Ectodermal cell (in vitro differentiated cells): Measurements from ENCODE around the gene LYZL6.

Source experiments
- H3K27ac ChIP-seq: 2 replicates; pipeline ENCODE4 v1.7.0; 2013; ENCODE audit warnings: mild to moderate bottlenecking, low read depth, low read length; ENCODE audit not compliant: insufficient read depth, poor library complexity, severe bottlenecking
- H3K27me3 ChIP-seq: 2 replicates; pipeline ENCODE4 v1.7.0; 2013; ENCODE audit warnings: mild to moderate bottlenecking, low read length; ENCODE audit not compliant: insufficient read depth, control insufficient read depth, poor library complexity, severe bottlenecking
- H3K36me3 ChIP-seq: one replicate; pipeline ENCODE4 v1.7.0; 2013; ENCODE audit warnings: low read length; ENCODE audit not compliant: control insufficient read depth, insufficient read depth
- H3K4me1 ChIP-seq: one replicate; pipeline ENCODE4 v1.7.0; 2013; ENCODE audit warnings: low read length; ENCODE audit not compliant: control insufficient read depth, insufficient read depth
- H3K4me3 ChIP-seq: 2 replicates; pipeline ENCODE4 v1.7.0; 2013; ENCODE audit warnings: low read depth, low read length, control low read depth; ENCODE audit not compliant: insufficient read depth
- H3K9me3 ChIP-seq: 2 replicates; pipeline ENCODE4 v1.7.0; 2013; ENCODE audit warnings: mild to moderate bottlenecking, low read length, moderate library complexity; ENCODE audit not compliant: control insufficient read depth
- WGBS, 2 experiments: methylation state at CpG; one replicate each; pipeline ENCODE4 v1.1.7; 2013; ENCODE audit warnings: missing lambda C conversion rate in 2 of 2; 5-methylcytosine and 5-hydroxymethylcytosine counted together

Gene LYZL6

DNA sequence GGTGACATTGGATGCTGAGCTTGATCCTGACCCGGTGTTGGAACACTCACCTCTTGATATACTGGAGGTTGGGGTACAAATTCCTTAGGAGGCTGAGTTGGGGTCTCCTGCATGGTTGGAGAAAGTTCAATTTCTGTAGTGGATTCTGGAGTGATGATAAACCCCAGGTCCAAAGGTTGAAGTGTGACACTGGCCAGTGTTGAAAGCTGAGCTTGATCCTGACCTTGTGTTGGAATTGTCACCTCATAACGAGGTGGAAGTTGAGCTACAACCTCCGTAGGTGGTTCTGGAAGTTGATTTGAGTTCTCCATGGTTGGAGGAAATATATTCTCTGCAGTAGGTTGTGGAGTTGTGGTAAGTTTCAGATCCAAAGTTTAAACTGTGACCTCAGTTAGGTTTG lies 34.1 kb downstream of the LYZL6 start:
- H3K9me3 ChIP-seq, result no peaks in the 10 kb centered on the region
- H3K27me3 ChIP-seq, result no peaks in the 10 kb centered on the region
- H3K4me1 ChIP-seq, result no peaks in the 10 kb centered on the region
- H3K4me3 ChIP-seq, result no peak overlapping the region
- no peak overlapping the region for H3K27ac ChIP-seq
- WGBS, 2 experiments, result 93% methylated on average over 3 of the region's 3 CpGs
- H3K36me3 ChIP-seq, result no peaks in the 10 kb centered on the region

DNA sequence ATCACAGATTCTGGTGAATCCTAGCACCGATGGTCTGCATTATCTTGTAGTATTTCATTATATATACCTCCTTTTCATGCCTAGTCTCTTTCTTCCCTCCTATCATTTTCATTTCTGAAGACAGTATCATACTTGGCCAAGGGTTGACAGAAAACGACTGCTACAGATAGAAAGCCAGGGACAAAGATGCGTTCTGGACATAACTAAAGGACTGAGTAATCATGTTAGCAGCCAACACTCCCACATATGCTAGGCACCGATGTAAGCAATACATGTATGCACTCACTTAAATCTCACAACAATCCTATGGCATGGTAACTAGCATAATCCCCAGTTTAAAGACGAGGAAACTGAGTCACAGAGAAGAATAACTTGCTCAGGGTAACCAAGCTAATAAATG lies 35.8 kb downstream of the LYZL6 start:
- H3K9me3 ChIP-seq, result no peaks in the 10 kb centered on the region
- no peaks in the 10 kb centered on the region for H3K27me3 ChIP-seq
- no peak overlapping the region for H3K27ac ChIP-seq
- no peak overlapping the region for H3K4me3 ChIP-seq
- H3K4me1 ChIP-seq, result no peaks in the 10 kb centered on the region
- H3K36me3 ChIP-seq, result no peaks in the 10 kb centered on the region
- 90 to 92% methylated on average over 5 of the region's 5 CpGs for WGBS, 2 experiments

DNA sequence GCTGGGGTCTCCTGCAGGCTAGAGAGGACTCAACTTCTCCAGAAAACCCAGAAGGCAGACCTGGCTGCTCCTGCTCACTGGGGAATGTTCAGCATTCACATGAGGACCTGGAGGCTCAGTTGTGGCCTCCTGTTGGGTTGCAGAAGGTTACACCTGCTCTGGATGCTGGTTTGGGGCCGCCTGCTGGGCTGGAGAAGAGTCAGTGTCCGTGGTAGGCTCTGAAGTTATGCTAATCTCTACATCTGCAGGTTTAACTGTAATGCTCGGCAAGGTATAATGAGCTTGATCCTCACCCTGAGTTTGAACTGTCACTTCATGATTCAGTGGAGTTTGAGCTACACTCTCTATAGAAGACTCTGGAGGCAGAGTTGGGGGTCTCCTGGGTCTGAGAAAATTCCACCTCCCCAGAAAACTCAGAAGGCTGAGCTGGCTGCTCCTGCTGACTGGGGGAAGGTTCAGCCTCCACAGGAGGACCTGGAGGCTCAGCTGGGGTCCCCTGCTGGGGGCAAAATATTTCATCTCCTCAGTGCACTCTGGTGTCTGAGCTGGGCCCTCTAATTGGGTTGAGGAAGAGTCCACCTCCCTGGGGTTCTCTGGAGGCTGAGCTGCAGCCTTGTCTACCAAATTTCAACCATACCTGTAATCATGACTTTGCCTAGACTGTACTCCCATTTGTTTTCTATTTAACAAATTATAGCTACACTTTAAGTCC lies 36.4 kb downstream of the LYZL6 start:
- Histone ChIP-seq H3K36me3 (no peaks in the 10 kb centered on the region), H3K4me3 (no peak overlapping the region), H3K9me3 (no peaks in the 10 kb centered on the region), H3K27ac (no peak overlapping the region), H3K4me1 (no peaks in the 10 kb centered on the region), H3K27me3 (no peaks in the 10 kb centered on the region)
- 80 to 86% methylated on average over 3 of the region's 3 CpGs for WGBS, 2 experiments

DNA sequence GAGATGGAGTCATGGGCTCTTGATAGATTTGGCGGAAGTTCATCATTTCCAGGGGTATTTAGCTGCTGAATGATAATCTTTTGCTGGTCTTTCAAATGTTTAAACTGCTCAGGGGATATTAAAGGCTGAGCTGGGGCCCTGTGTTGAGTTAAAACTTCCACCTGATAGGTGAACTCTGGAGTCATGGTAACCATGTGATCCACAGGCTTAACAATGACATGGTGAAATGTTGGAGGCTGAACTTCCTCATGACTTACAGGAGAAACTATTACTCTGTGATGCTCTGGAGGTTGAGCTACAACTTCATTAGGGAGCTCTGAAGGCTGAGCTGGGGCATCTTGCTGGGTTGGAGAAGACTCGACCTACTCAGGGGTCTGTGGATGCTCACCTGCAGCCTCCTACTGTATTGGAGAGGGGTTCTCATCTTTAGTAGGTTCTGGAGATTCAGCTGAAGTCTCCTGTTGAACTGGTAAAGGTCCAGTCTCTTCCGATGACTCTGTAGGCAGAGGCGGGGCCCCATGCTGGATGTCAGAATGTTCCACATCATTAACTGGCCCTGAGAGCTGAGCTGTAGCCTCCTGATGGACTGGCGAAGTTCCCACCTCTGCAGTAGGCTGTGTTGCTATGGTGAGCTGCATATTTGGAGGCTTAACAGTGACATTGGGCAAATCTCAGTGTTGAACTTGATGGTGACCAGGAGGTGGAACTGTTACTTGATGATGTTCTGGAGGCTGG lies 37.2 kb downstream of the LYZL6 start:
- Histone ChIP-seq H3K4me3 (no peak overlapping the region), H3K27ac (no peak overlapping the region), H3K27me3 (no peaks in the 10 kb centered on the region), H3K9me3 (no peaks in the 10 kb centered on the region), H3K4me1 (no peaks in the 10 kb centered on the region), H3K36me3 (no peaks in the 10 kb centered on the region)
- 94 to 95% methylated on average over 5 of the region's 5 CpGs for WGBS, 2 experiments

DNA sequence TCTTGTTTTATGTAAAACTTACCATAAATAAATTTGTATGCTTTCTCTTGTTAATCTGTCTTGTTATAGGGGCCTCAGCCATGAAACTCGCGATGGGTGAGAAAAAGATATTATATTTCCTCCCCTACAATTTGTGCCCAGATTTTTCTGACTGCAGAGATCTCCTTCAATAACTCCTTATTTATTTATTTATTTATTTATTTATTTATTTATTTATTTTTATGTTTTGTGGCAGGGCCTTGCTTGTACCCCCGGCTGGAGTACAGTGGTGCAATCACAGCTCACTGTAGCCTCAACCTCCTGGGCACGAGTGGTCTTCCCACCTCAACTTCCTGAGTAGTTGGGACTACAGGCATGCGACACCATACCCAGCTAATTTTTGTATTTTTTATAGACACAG lies 40.1 kb downstream of the LYZL6 start:
- Histone ChIP-seq H3K4me3 (no peak overlapping the region), H3K27ac (no peak overlapping the region), H3K27me3 (no peaks in the 10 kb centered on the region), H3K36me3 (no peaks in the 10 kb centered on the region), H3K4me1 (no peaks in the 10 kb centered on the region), H3K9me3 (no peaks in the 10 kb centered on the region)
- WGBS, 2 experiments, result 95 to 99% methylated on average over 3 to 5 of the region's 5 CpGs

DNA sequence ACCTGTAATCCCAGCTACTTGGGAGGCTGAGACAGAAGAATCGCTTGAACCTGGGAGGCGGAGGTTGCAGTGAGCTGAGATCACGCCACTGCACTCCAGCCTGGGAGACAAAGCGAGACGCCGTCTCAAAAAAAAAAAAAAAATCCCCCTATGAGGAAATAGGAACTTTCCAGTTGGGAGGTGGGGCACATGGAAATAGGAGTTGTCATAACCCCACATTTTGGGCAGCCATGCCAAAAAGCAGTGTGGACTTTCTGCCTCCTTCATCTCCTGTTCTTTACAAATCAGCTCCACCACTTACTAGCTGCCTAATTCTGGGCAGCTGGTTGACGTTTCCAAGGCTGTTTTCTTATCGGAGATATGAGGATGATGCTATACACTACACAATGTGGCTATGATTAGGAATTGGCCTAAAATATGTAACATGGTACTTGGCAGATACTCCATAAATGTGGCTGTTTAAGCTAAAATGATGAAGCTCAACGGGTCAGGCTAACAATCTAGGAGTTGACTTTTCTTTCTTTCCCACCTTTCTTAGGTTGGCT lies 41.8 kb downstream of the LYZL6 start:
- no peaks in the 10 kb centered on the region for H3K9me3 ChIP-seq
- no peak overlapping the region for H3K27ac ChIP-seq
- no peaks in the 10 kb centered on the region for H3K27me3 ChIP-seq
- H3K36me3 ChIP-seq, result no peaks in the 10 kb centered on the region
- no peaks in the 10 kb centered on the region for H3K4me1 ChIP-seq
- H3K4me3 ChIP-seq, result no peak overlapping the region
- WGBS, 2 experiments, result 94 to 95% methylated on average over 9 of the region's 9 CpGs

DNA sequence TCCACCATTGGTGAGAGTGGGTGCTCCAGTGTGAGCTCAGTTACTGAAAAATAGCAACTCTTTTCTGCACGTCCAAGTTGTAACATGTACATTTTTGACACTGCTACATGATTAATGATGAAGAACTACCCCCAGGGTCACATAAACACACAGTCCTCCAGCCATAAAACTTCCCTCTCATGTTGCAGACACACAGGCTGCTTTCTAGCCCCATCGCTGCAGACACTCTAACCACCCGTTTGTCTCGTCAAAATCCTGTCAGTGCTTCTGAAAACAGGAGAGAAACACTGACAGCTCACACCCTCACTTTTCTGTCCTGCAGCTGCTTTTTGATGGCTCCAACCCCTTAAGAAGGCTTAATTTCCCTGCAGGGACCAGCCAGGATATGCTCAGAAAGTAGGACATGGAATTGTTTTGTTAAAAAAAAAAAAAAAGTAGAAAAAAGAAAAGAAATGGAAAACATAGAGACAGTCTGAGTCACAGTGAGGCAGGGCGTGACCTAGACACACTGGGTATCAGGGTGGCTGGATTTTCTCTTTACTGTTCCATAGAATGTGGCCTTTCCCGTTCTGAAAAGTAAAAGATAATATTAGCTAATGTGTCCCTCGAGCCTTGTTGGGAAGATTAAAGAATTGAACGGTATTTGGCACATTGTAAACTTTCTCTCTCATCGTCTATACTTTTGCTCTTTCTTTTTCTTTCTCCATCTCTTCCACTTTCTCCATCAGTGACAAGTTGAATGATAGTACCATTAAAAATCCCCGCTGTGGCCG lies 42.6 kb downstream of the LYZL6 start:
- Histone ChIP-seq H3K4me1 (no peaks in the 10 kb centered on the region), H3K27ac (no peak overlapping the region), H3K27me3 (no peaks in the 10 kb centered on the region), H3K36me3 (no peaks in the 10 kb centered on the region), H3K4me3 (no peak overlapping the region), H3K9me3 (no peaks in the 10 kb centered on the region)
- WGBS, 2 experiments, result 91 to 94% methylated on average over 11 of the region's 11 CpGs

DNA sequence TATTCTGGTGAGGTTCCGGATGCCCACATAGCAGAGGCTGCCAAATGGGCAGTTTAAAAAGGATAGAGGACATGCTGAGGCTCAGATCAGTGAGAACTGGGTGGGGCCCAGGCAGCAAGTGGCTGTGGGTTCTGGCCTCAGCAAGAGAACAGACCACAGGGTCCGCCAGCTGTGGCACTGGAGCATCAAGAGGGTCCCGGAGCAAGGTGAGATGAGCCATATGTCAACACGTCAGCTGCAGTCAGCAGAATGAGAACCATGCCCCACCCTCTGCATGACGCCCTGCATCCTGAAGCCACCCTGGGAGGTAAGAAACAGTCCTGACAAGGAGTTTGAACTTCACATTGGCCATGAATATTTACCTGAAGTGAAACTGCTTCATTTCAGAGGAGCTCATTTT lies 43.2 kb downstream of the LYZL6 start:
- Histone ChIP-seq H3K36me3 (no peaks in the 10 kb centered on the region), H3K27me3 (no peaks in the 10 kb centered on the region), H3K4me3 (no peak overlapping the region), H3K4me1 (no peaks in the 10 kb centered on the region), H3K9me3 (no peaks in the 10 kb centered on the region), H3K27ac (no peak overlapping the region)
- 93 to 94% methylated on average over 5 of the region's 5 CpGs for WGBS, 2 experiments

DNA sequence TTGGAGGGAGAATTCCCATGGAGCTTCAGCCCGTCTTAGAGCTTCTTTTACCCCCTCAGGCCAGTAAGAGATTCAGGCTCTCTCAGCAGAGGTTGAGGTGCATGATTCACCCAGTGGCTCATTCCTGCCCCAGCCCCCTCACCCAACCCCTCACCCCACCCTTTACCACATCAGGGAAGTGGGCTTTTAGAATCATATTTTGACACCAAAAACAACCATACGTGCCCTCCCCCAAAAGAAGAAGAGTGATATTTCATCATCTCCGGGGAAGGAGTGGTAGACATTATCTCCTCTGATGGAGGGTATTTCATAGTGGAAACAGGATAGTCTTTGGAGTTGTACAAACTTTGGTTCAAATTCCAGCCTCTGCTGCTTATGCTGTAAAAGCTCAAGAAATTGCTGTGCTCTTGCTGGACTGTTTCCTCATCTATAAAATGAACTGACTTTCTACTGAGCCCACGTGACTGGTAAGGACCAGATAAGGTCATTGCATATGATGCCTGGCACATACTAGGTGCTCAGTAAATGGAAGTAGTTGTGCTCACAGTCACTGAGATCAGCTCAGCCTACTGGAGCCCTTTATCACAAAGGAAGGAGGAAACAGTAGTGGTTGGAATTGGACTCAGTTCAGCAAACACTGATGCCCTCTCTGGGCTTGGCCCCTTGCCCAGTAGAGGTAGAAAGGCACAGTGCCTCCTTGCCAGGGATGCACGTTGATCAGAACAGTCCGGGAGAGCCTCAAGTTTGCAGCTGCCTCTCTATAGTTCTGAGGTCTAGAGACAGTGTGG lies 45.0 kb downstream of the LYZL6 start:
- H3K4me3 ChIP-seq, result no peak overlapping the region
- H3K9me3 ChIP-seq, result no peaks in the 10 kb centered on the region
- no peak overlapping the region for H3K27ac ChIP-seq
- H3K36me3 ChIP-seq, result no peaks in the 10 kb centered on the region
- H3K4me1 ChIP-seq, result no peaks in the 10 kb centered on the region
- H3K27me3 ChIP-seq, result no peaks in the 10 kb centered on the region
- WGBS, 2 experiments, result 90 to 94% methylated on average over 6 of the region's 6 CpGs
